ENCODE data around the gene SLFN14.
"Not testable (repeated sequence)": the region's sequence is repeated elsewhere in the genome, so short reads cannot be mapped to it uniquely, and the experiment has no call there.

Gene SLFN14

DNA sequence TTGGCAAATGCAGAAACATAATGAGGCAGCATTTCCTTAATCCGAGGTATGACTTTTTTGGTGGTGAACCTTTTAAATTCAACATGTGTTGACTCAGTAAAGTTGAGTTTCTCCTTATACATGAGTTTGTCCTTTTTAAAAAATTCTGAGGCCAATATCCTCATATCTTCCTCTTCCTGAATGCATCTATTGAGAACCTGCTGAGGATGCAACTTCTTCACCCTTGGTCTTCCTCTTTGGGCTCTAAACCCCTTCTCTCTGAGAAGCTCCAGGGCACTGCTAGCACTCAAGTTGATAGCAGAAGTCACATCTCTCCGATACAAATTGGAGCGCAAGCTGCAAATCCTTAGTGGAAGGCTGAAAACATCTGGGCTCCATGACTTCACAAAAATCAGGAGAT is 3.3 kb downstream of the SLFN14 start:
- DNase-seq: no peak

DNA sequence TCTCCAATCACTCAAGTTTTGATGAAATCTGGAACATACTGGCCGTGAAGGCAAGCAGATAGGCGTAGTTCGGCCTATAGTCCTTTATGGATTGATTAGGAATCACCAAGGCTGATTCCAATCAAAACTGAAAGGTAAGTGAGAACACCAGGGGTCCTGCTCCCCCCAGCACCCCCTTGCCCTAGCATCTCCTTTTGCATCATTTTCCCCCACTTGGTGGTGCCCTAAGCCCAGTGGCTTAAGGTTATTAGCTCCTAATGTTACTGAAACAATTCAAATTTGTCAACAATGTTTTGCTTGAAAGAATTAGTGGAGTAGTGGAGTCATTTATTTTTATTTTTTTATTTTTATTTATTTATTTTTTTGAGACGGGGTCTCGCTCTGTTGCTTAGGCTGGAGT is 4.9 kb downstream of the SLFN14 start:
- DNase-seq: no peak

DNA sequence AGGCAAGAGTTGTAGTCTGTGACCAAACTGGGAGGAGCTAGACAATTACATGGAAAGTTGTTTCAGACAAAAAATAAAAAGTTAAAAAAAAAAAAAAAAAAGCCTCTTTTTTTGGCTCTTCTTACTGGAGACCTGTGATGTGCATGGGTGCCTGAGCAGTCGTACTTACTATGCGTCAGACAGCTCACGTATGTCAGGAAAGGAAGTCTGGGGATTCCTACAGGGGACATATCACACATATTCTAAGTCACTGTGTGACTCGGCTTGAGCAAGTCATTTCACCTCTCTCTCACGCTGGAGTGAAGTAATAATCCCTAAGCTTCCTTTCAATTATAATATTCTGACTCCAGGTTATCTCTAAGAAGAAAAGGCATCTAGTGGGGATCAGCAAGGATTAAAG is 6.0 kb downstream of the SLFN14 start:
- DNase-seq: no peak

DNA sequence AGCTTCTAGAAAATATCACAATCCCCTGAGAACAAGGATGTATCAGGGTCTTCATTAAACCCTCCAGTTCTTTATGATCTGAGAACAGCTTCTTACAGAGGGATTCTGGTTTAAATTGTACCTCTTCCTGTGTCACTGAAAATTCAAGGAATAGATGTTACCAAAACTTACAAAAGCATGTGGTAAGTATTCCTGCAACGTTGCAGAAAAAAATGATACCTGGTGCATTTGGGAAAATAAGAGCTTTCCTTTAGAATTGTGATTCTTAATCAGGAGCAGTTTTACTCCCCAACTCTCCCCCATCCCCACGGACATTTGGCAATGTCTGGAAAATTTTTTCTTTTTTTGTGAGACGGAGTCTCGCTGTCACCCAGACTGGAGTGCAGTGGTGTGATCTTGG is 7.3 kb downstream of the SLFN14 start:
- DNase-seq: no peak

DNA sequence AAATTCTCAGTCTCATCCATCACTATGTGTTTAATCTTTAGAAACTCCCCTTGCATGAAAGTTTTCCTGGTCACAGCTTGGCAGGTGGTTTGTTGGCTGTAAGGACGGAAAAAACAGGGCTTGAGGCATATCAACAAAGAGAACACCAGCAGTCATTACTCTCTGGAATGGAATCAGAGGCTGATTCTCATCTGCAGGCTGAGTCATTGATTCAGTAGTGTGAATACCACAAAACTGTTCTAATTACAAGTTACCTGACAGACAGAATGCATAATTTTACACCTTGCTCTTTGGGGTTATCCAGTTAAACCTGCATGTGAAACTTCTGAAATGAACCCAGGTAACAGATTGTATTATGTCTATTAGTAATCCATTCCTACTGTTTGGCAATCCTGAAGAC is 11.6 kb downstream of the SLFN14 start:
- DNase-seq: no peak

DNA sequence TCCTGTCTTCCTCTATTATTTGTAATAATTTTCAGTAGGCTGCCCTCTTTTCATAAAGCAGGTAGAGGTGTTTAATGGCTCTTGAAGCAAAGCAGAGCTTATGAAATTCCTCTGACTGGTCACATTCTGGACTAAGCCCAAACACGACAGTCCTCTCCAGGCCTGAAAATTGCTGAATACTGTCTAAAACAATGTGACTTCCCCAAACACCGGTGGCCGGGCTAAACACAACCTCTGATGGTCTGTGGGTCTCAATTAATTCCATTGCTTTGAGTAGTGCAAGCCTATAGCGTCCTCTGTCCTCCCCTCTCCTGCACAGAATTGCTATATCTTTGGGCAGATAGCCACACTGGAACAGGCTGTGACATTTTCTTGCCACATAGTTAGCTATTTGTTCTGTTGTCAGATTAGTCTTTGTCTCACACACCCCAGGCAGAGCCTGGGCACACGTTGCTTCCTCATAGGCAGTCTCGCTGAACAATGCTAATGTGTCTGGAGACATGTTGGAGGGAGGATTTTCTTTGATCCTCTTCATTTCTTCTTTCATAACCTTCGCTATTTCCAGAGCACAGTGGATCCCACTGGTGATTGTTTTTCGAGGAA is 12.3 kb downstream of the SLFN14 start:
- no peak for DNase-seq

DNA sequence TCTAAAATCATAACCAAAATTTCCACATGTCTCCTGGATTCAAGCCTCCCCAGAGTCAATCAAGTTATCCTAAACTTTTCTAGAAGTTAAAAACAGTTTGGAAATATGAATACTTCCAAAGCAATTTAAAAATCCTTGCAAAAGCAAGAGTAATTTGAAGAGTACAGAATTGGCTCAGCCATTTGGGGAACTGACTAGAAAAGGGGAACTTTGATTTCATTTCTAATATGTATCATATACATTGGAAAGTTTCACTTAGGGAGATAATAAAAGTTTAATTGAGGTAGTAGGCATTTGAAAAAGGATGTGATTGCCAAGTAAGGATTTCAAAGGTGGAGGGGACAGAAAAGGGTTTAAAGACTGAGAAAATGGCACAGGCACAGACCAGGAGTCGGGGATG is 14.1 kb downstream of the SLFN14 start:
- no peak for DNase-seq

DNA sequence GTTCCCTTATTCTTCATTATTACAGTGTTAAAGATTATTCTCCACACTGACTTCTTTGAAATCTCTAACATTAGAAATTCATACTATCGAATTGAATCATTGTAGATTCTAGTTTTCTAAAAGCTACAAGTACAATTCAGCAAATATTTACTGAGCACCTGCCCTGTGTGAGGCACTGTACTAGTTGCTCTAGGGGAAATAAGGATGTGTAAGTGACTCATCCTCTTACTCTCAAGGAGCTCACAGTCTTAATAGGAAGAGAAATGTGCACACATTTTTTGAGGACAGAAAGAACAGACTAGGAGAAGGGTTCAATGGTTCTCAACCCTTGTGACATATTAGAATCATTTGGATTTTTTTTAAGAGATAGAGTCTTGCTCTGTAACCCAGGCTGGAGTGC is 15.5 kb downstream of the SLFN14 start:
- no peak for DNase-seq

DNA sequence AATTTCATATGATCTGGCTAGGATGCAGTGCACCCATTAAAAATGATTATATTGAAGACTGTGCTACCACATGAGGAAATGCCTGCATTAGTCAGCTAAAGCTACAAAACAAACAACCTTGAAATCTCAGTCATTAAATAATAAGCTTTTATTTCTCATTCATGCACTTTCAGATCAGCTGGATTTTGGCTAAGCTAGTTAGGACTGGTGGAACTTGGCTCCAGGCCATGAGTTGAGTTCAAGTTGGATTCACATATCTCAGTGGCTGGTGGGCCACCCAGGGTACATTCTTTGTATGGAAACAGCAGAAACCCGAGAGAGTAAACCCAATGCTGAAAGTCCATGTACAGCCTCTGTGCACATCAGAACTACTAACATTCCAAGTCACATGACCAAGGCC is 16.8 kb downstream of the SLFN14 start:
- DNase-seq: no peak

DNA sequence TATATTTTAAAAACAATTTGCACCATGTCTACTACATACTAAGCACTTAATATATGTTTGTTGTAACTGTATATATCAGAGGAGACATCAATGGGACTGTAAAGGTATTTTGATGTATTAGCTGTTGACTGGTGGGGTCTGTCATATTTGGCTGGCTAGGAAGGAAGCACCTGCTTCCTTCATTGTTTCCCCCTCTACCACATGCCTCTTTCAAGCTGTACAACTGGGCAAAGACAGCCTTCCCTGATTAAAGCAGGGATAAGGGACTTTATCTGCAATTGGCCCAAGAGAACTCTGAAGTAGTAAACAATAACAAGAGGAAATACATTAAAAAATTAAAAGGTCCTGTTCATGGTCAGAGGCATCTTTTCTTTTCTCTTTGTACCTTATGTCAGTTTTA is 17.6 kb downstream of the SLFN14 start:
- no peak for DNase-seq

DNA sequence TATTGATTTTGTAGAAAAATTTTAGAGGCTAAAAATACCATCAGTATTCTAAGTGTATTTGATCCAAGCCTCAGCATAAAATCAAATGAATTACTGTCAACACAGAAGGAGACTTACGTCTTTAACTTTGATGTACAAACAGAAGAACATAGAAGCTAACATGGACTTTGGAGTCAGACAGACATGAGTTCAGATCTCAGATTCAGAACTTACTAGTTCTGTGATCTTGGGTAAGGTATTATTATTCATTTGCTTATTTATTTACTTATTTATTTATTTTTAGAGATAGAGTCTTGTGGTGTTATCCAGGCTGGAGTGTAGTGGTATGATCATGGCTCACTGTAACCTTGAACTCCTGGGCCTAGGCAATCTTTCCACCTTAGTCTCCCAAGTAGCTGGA is 19.2 kb downstream of the SLFN14 start:
- DNase-seq: no peak

DNA sequence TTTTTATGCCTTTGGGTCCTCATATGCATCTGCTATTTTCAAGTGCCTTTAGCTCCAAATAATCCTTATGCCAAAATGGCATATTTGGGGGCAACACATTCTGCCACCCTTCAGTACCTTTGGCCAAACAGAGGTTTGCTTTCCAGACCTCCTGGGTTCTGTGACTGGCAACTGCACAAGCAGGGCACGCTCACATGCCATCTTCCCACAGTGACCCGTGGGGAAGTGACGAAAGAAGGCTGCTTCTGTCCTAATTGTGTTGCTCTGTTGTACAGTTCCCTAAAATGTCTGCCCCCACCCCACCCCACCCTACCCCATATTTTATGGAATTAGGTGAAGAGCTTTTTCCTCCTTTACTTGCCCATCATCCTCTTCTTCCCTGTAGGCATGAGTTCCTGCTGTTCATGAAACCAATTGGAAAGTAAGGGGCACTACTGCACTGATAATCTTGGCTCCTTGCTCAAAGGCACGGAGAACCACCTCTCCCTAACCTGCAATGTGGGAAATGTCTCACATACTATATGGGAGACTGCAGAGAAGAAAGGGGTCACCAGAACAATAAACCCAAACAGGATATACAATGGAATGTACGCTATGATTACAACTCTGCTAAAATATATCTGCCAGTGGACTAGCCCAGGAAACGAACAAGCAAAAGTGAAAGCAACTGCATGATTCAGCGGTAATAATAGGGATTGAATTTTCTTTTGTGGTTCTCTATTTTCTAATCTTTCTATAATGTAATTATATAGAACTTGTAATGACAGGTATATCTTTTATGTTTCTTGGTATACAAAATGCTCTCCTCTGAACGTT is 19.8 kb downstream of the SLFN14 start:
- no peak for DNase-seq

DNA sequence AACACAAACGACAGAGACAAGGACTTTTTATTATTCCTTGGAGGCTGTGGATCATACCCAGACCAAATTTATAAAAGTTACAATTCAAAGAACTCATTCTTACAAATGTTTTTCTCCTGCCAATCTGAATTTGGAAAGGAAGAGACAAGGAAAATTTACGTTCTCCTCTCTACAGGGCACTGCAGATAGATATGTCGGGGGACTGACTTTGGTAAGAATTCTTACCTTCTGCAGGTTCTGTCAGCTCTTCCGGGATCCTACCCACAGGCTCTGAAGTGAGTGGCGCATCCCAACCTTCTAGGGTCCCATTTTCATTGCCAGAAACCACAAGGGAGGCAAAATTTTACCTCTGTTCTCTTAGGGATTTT is 21.0 kb downstream of the SLFN14 start:
- DNase-seq: no peak

DNA sequence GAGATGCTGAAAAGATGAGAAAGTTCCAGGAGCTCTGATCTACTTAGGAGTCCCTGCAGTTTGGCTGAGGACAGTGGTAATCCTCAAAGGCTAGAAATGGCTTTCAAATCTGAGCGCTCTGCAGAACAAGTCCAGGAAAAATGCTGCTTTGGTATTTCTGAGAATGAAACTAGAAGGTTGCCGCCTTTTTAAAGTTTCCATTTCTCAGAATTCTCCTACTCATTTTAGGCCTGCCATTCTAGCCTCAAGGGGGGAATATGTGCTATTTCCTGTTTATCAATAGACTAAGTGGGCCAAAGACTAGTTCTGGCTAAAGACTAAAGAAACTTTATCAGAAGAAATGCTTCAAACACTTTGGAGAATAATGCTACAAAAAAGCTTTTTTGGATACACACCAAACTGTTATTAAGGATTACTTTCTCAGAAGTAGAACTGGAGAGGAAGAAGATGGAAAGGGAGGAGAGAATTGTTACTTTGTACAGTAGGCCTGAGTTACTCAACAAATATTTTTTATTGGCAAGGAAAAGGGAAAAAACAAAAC is 22.9 kb downstream of the SLFN14 start, which contains the start of gene SLFN12L:
Gene SLFN12L (minus strand): TSS at position 78 of the 541 bp plus-strand sequence. CDS start 15,314 bp downstream, outside the sequence.
- no peak for DNase-seq

DNA sequence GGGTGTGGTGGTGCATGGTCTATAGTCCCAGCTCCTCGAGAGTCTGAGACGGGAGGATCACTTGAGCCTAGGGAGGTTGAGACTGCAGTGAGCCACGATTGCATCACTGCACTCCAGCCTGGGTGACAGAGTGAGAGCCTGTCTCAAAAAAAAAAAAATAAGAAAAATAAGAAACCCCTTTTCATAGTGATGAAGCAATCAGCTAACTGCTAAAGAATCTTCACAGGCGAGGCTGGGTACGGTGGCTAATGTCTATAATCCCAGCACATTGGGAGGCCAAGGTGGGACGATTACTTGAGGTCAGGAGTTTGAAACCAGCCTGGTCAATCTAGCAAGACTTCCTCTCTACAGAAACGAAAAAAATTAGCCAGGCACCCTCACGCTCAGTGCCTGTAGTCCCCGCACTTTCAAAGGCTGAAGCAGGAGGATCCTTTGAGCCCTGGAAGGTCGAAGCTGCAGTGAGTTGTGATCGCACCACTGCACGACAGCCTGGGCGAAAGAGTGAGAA is 23.9 kb downstream of the SLFN14 start:
- no peak for DNase-seq

DNA sequence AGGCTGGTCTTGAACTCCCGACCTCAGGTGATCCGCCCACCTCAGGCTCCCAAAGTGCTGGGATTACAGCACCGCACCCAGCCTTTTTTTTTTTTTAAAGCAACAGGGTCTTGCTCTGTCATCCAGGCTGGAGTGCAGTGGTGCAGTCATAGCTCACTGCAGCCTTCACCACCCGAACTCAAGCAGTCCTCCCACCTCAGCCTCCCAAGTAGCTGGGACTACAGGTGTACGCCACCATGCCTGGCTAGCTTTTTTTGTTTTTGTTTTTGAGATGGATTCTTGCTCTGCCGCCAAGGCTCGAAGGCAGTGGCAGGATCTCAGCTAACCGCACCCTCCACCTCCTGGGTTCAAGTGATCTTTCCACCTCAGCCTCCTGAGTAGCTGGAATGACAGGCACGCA is 25.2 kb downstream of the SLFN14 start:
- DNase-seq: not testable (repeated sequence)

DNA sequence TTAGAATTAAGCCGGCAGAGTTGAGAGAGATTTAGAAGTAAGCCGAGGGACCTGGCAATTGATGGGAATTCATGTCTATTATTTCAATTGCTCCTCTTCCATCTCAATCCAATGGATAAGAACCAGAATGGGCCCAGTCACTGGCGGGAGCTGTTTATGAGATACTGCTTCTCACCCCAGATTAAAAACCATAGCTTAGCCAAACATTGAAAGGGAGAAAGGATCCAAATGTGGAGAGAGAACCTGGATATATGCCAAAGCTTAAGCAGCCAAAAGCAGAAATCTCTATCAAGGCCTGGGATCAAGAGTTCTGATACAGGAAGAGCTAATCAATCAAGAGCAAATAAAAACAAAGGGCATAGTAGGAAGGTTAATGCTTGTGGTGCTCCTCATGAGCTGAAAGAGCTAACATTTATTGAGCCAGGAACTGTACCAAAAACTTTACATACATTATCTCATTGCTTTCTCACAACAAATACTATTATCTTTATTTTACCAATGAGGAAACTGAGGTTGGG is 26.0 kb downstream of the SLFN14 start:
- DNase-seq: no peak

DNA sequence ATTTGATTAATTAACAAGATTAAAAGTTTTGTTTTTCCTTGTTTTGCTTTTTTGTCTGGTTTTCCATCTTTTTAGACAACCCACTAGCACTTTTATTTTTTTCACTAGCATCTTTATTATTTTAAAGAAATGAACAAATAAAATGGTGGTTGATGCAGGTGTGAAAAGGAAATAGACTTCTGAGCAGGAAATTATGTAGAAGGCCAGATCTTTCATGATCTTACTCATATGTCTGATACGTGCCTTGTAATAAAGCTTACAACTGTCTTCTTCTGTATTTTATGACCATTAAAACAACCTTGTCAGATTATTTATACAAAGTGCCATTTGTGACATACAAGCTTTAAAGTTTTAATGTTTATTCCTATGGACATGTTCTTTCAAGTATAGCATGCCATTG is 29.5 kb downstream of the SLFN14 start:
- no peak for DNase-seq

DNA sequence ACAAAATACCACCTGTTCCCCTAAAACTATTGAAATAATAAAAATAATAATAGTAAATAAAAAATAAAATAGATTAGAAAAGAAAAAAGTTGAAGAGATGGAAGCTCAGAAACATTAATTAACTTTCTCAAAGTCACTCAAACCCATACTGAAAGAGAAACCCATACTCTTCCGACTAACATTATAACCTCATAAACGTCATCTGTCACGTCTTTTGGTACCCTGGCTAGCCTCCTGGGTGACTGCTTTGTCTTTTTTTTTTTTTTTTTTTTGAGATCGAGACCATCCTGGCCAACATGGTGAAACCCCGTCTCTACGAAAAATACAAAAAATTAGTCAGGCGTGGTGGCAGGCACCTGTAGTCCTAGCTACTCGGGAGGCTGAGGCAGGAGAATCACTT is 30.8 kb downstream of the SLFN14 start:
- DNase-seq: no peak

DNA sequence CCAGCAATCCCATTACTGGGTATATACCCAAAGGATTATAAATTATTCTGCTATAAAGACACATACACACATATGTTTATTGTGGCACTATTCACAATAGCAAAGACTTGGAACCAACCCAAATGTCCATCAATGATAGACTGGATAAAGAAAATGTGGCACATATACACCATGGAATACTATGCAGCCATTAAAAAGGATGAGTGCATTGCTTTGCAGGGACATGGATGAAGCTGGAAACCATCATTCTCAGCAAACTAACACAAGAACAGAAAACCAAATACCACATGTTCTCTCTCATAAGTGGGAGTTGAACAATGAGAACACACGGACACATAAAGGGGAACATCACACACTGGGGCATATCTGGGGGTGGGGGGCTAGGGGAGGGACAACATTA is 31.3 kb downstream of the SLFN14 start:
- DNase-seq: not testable (repeated sequence)

DNA sequence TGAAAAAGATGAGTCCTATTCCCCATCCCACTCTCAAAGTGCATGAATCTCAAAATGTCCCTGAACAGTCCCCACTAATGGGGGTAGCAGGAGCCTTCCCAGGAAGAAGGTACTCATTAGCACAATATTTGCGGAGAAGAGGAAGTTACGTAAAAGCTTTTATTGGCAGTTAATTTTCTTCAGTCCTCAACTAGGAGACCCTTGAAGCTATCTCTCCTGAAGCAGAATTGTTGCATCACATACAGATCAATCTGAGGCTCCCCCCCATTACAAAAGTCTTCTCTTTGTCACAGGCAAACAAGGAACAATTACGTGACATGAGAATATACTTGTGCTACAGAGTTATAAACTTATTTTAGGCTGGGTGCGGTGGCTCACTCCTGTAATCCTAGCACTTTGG is 37.3 kb downstream of the SLFN14 start:
- no peak for DNase-seq

DNA sequence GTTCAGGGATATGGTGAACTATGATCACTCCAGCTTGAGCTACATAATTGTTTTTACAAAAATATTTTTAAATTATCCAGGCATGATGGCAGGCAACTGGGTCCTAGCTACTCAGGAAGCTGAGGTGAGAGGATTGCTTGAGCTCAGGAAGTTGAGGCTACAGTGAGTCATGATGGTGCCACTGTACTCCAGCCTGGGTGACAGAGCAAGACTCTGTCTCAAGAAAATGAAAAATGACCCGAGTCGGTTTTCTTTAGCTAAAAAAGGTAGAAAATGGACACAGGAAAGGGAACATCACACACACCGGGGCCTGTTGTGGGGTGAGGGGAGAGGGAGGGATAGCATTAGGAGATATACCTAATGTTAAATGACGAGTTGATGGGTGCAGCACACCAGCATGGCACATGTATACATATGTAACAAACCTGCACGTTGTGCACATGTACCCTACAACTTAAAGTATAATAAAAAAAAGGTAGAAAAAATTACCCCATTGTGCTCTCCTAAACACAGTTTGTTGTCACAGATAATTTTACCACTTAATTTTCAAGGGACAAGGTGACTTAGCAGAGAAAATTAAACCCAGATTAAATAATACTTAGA is 38.9 kb downstream of the SLFN14 start:
- DNase-seq: not testable (repeated sequence)

DNA sequence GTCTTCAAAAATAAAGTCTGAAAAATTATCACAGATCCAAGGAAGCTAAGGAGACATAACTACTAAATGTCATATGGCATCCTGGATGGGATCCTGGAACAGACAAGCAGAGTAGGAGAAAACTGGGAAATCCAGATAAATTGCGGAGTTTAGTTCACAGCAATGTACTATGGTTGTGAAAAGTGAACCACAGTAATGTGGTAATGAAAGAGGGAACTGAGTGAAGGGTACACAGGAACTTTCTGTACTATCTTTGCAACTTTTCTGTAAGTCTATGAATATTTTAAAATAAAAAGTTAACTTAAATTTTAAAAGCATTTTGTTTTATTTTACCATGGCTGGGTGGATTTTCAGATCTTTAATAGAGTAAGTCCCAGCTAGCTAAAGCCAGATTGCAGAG is 39.5 kb downstream of the SLFN14 start:
- no peak for DNase-seq
